GM21390 (cell line): Measurements from ENCODE around the gene TSPAN6.

Experiments used
- ATAC-seq: cut with Tn5 transposase; IDR thresholded peaks from one replicate; pipeline ENCODE4 v1.9.1; 2021; ENCODE audit not compliant: unreplicated experiment

The TSPAN6 gene, protein sequence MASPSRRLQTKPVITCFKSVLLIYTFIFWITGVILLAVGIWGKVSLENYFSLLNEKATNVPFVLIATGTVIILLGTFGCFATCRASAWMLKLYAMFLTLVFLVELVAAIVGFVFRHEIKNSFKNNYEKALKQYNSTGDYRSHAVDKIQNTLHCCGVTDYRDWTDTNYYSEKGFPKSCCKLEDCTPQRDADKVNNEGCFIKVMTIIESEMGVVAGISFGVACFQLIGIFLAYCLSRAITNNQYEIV

DNA sequence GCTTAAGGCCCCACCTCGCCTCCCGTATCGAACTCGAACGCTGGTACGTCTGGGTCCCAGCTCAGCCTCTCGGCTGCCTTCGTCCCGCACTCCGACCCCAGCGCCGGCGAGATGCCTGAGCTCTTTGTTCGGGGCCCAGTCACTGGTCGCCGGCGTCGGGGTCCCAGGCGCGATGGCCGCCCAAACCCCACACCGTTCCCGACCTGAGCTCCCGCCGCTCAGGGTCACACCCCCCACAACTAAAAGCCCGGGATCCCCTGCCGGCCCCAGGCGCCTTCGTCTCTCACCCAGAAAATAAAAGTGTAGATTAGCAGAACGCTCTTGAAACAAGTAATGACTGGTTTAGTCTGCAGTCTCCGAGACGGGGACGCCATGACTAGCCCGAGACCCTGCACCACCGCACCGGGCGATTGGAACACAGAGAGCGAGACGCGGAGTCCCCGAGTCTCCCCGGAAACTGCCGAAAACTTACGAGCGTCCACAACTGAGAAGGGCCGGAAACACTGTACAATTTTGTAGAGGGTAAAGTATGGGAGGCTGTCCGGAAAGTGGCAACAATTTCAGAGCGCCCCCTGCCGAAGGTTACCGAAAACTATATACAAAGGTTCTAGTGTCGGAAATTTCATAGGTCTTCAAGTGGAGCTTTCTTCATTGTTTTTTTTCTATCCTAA, at the start of gene TSPAN6:
TSS of gene TSPAN6 (minus strand) at position 486 of the 671 bp plus-strand sequence. CDS start at position 374, 112 bp downstream.
- ATAC-seq = peak; percentile 97

- no peak for ATAC-seq
Observed at GRCh38 chrX:100685997-100686305, 49.3 kb upstream of the TSPAN6 start.

DNA sequence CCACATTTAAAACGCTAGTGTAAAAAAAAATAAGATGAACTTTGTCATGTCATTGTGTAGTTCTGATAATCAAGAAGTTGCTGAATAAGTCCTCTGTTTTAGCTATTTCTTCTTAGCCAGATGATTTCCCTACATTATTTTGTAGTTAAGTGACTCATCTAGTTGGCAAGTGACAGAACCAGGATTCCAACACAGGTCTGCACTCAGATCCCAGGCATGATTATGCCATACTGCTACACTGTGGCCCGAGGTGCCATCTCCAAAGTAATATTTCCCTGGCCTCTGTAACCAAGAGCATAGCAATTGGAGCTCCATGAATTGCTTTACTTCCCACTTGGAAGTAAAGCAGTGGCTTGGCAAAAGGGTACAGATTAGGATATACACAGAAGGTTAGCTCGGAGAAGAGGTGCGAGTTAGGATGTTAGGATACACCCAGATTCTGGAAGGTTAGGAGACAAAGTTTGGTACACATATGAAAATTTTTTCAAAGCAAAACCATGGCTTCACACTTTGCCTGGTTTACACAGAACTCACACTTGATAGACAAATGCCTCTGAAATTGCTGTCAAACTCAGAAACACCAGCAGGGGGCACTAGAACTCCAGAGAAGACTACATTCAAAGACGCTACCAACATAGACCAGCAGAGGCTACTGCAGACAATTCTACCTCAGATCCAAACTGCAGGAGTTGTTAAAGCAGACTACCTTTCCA, 48.8 kb upstream of the TSPAN6 start:
- peak; percentile 64 for ATAC-seq

DNA sequence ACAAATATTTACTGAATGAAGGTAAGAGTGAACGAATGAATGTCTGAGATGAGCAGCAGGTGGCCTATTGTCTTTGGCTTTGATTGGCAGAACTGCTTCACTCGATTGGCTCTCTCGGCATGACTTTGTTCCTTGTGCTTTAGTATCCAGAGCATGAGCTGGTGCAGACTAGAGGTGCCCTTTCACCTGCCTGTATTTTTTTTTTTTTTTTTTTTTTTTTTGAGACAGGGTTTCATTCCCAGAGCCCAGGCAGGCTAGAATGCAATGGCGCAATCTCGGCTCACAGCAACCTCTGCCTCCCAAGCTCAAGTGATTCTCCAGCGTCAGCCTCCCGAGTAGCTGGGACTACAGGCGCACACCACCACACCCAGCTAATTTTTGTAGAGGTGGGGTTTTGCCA, 46.3 kb upstream of the TSPAN6 start:
- ATAC-seq = no peak

DNA sequence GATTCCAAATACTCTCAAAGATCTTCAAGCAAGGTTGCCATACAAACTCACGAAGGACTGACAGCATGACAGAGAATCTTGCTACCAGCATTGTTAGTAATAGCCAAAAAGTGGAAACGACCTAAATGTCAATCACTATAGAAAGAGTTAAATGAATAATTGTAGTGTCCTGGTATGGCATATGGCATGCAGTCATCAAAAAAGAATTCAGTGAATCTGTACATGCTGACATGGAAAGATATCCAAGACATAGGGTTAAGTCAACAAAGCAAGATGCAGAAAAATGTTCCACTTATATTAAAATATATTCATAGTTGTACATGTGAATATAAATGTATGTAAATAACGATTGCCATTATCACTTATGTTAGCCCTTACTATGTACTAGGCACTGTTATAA, 45.0 kb upstream of the TSPAN6 start:
- ATAC-seq = no peak

- no peak for ATAC-seq
Observed at GRCh38 chrX:100680756-100681155, 44.1 kb upstream of the TSPAN6 start.

DNA sequence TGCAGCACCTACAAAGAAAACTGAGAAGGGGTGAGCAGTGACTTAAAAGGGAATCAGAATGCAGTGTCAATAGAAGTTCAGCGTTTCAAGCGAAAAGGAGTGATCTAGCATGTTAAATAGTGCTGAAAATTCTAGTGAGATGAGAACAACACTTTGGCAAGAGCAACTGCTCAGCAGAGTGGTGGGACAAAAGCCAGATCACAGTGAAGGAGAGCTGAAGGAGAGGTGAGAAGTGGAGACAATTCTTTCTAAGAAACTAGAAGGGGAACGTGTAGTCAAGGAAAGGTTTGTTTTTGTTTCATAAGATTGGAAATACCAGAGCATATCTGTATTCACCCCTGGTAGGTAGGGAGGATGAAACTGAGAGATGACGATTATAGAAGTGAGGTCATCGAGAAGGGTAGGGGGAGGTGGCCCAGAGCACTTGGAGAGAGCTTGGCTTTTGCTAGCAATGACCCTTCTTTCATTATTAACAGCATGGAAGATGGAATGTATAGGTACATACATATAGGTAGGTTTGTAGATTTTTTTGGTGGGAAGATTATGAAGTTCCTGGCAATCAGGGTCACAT, 41.1 kb upstream of the TSPAN6 start:
- ATAC-seq = no peak

- peak; percentile 45 for ATAC-seq
Observed at GRCh38 chrX:100674705-100675104, 38.1 kb upstream of the TSPAN6 start.

- no peak for ATAC-seq
Observed at GRCh38 chrX:100673397-100673953, 36.9 kb upstream of the TSPAN6 start.

GRCh38 chrX:100672966-100673365, 36.4 kb upstream of the TSPAN6 start:
- ATAC-seq = no peak

GRCh38 chrX:100663642-100664041, 27.0 kb upstream of the TSPAN6 start:
- no peak for ATAC-seq

- no peak for ATAC-seq
Observed at GRCh38 chrX:100662796-100663195, 26.2 kb upstream of the TSPAN6 start.

DNA sequence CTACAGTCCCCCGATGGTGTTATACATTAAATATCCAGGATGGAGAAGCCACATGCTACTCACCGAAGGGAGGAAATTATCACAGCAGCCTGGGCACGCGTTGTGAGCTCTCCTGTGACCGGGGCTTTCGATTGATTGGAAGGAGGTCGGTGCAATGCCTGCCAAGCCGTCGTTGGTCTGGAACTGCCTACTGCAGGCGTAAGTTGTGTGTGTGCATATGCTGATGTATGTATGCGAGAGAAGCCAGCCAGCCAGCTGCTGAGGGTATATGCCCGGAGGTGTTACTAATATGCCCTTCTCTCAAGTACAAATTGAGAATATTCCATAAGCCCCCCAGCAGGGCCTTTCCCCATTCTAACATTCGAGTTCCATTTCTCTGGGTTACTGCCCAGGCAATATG, 25.6 kb upstream of the TSPAN6 start:
- no peak for ATAC-seq

GRCh38 chrX:100659431-100660137, 23.0 kb upstream of the TSPAN6 start:
- ATAC-seq = no peak

DNA sequence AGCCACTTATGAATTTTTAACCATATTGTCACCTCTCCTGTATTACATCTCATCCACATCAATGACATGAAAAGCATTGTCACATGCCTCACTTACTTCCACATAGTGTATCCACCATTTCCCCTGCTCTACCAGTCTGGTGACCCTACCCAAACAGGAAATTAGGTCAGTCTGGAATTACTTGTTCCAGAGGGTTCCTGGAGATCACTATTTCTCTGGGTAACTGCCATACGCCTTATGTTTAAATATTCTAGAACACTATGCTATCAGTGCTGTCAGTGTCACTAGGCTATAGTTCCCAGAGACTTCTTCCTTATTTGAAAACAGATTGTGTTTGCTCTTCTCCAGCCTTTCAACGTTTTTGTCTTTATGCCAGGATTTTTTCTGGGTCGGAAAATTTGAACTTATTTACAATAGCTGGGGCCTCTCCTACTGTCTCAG, 22.4 kb upstream of the TSPAN6 start:
- ATAC-seq = no peak

- ATAC-seq = no peak
Observed at GRCh38 chrX:100654261-100654660, 17.7 kb upstream of the TSPAN6 start.

DNA sequence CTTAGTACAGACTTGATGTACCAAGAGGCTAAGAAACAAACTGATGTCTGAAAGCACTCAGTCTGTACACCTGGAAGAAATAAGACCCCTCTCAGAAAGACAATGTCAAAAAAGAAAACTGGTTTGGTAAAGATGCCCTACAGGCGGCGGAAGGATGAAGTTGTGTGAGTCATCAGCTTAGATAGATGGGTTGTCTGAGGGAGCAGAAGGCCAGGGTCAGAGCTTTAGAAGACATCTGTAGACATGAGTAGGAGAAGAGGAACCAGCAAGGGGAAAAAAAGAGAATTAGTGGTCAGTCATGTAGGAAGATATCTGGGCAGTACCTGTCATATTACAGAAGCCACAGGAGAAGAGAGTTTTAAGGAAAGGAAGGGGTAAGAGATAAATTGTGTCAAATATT, 15.7 kb upstream of the TSPAN6 start:
- no peak for ATAC-seq

- ATAC-seq = no peak
Observed at GRCh38 chrX:100650841-100651240, 14.2 kb upstream of the TSPAN6 start.

DNA sequence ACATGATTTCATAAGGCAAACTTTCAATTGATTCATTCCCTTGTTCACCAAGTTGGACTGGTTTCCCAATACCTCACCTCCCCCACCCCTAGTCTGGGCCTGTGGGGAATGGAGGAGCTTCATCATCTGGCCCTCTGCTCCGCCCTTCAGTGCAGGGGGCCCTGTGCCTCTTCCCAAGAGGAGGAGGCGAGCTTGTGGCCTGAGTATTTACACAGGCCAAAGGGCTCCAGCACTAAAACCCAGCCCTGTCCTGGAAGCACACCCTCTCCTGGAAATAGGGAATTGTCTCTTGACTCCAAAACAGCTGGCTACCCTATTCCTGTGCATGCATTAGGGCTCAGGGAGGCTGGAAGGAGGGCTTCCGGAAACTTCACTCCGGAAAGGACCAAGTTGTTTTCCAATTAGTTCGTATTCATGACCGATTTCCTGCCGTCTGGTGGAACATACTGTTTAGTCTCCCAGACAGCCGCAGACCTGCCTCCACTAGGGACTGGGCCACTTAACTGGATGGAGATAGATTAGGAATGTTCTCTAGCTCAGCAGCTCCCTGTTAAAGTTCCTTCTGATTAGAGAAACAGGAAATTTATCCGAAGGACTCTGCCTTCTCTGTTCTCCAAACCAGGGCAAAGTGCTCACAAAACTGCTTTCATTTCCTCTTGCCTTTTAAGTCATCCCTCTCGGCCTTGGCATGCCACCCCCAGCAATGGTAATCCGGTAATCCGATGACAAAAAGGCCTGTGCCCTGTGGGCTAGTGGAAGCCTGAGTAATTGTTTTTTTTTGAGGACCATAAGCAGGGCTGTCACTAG, 13.1 kb upstream of the TSPAN6 start:
- ATAC-seq = no peak
